Lower leg skin (tissue), 4 donors: ENCODE data around the gene ENO4. TPM values are rescaled to one million over a fixed set of nuclear protein-coding genes. Genes with fewer than 3 reads are reported as not detected.

Experiments
- DNase-seq, 2 donors: peaks; one replicate each; pipeline ENCODE4 v3.0.0-alpha.2; 2019; ENCODE audit warnings: low spot score in 2 of 2
- H3K4me3 ChIP-seq: fragments of 200-600 bp; sonication (generic); 2 replicates; pipeline ENCODE4 v1.5.1; 2017; ENCODE audit warnings: mild to moderate bottlenecking, low read depth; ENCODE audit not compliant: poor library complexity, severe bottlenecking
- POLR2A ChIP-seq, 2 donors: fragments of 450-650 bp; IDR thresholded peaks; one replicate each; pipeline ENCODE4 v1.6.1; 2016 to 2017; ENCODE audit warnings: antibody characterized with exemption in 2 of 2, mild to moderate bottlenecking in 1 of 2, moderate library complexity in 1 of 2
- WGBS, 2 donors: methylation state at CpG; one replicate each; pipeline ENCODE4 v1.1.5; 2018; 5-methylcytosine and 5-hydroxymethylcytosine counted together
- intact Hi-C: fragments of 100-400 bp; cut with DNase I; formaldehyde crosslinking; loops from one replicate; pipeline ENCODE4 v1.15.0; 2023; ENCODE audit warnings: low total_unique reads
- total RNA-seq, 4 donors: library from RNA; depleted of rRNA; stranded (reverse); fragments of >200 nt; gene quantifications; one replicate each; pipeline ENCODE4 v1.1.0, GENCODE V29; 2016
- TF ChIP-seq, protein P1 (sequence below), 3 donors: fragments of 450-650 bp; IDR thresholded peaks; one replicate each; pipeline ENCODE4 v1.5.1; 2016; ENCODE audit warnings: antibody characterized with exemption in 3 of 3, mild to moderate bottlenecking in 3 of 3, moderate library complexity in 2 of 3

Gene ENO4
- total RNA-seq, 4 donors from 2014 or later: 0.06 to 4.4 TPM; not detected in 2

DNA sequence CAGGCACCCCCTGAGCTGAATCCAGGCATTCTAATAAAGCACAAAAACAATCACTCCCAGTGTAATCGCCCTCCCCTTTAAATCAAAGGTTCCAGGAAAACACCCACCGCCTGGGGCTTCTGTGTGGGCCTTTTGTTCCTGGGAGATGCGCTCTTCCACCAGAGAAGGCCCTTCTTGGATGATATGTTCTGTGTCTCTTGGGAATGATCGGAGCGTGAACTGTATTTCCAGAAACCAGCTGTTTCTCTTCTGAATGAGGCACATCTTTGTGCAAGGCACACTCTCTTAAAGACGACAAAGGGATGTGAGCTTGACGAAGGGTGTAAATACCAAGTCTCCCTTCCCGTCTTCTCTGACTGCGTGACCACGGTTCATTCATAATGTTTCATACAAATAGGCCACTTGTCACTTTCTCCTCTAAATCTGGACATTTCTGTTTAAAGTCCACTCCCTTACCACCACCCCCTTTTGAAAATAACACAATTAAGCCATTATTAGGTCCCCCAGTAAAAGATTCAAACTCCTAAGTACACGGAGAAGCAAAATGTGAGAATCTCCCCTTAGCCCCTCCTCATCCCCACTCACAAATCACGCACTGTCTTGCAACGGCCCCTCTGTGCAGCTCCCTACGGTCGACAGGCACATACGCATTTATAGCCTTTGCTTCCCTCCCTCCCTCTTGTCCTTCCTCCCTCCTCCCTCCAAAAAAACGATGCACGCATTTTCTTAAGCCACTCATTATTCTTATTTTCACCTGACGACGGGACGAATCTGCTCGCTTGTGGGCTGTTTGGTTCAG is 45.6 kb upstream of the ENO4 start:
- no peak for DNase-seq
- intact Hi-C loops: no loop called here
- H3K4me3 ChIP-seq: no peak overlapping the region
- TF ChIP-seq, protein P1, sequence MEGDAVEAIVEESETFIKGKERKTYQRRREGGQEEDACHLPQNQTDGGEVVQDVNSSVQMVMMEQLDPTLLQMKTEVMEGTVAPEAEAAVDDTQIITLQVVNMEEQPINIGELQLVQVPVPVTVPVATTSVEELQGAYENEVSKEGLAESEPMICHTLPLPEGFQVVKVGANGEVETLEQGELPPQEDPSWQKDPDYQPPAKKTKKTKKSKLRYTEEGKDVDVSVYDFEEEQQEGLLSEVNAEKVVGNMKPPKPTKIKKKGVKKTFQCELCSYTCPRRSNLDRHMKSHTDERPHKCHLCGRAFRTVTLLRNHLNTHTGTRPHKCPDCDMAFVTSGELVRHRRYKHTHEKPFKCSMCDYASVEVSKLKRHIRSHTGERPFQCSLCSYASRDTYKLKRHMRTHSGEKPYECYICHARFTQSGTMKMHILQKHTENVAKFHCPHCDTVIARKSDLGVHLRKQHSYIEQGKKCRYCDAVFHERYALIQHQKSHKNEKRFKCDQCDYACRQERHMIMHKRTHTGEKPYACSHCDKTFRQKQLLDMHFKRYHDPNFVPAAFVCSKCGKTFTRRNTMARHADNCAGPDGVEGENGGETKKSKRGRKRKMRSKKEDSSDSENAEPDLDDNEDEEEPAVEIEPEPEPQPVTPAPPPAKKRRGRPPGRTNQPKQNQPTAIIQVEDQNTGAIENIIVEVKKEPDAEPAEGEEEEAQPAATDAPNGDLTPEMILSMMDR (IDR thresholded peaks at IDR 0.05): no peak
- TF ChIP-seq POLR2A (IDR thresholded peaks at IDR 0.05): no peak
- WGBS, 2 donors: 68 to 69% methylated on average over 22 of the region's 22 CpGs

DNA sequence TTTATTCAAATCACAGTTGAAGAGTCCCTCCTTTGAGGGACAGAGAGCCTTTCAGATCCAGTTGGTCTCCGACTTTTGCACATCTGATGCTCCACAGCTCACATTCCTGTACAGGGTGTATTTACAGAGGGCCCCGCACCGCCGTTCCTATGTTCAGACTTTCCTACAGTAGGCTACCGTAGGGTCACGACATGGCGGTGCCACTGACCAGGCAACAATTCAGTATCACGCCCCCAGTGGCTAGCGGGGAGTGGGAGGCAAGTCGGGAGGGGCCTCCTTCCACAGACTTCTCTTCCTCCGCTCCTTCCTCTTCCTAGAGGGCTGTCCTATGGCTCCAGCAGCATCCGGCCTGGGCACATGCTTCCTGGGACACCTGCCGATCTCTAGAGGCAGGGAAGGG is 40.6 kb upstream of the ENO4 start:
- TF ChIP-seq, protein P1 (IDR thresholded peaks at IDR 0.05): no peak
- TF ChIP-seq POLR2A (IDR thresholded peaks at IDR 0.05): no peak
- peak in 1 of 2 donors; percentile 66 for DNase-seq
- WGBS, 2 donors: 75 to 90% methylated on average over 13 of the region's 13 CpGs
- intact Hi-C loops: no loop called here
- H3K4me3 ChIP-seq: no peak overlapping the region

DNA sequence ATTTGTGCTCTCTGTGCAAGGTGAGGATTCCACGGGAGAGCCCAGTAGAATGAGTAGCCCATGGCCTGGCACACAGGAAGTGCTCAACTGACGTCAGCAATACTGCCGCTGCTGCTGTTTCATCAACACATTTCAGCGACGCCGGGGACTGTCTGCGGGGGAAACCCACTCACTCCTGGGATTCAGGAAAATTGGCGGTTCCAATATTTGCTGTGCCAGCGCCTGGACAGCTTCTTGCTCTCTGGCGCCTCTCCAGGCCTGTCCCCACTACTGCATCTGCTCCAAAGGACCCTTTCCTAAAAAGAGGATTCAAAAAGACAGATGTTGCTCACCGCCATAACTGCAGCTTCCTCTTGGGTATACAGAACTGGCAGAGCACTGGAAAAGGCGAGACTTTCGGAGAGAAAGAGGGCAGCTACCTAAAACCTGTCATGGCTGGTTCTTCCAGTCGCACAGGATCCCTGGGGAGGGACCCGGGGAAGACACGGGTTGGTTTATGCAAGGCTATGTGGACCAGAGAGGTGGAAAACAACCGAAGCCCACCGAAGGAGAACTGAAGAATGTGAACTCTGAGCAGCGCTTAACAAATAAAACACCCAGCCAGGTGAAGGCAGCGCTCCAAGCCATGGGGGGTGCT is 39.7 kb upstream of the ENO4 start:
- peak in 1 of 2 donors; percentile 77 for DNase-seq
- intact Hi-C loops: no loop called here
- WGBS, 2 donors: 56 to 59% methylated on average over 20 of the region's 20 CpGs
- TF ChIP-seq, protein P1 (IDR thresholded peaks at IDR 0.05): no peak
- TF ChIP-seq POLR2A (IDR thresholded peaks at IDR 0.05): no peak
- H3K4me3 ChIP-seq: no peak overlapping the region

DNA sequence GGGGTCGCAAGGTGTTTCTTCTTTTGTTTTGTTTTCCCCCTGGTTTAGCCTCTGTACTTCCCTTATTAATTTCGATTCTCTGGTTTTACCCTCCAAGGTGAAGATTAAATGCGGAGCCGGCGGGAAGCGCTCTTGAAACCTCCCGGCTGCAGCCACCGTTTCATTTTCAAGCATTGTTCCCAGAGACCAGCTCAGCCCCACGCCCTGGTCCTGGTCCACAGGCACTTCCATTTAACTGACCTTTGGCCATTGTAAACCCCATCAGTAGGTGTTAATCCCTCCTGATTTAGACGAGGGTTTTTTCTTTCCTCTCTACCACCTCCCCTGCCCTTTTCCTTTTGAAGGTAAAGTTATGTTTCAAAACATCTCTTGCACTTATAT is 39.2 kb upstream of the ENO4 start:
- DNase-seq: peak in 1 of 2 donors; percentile 39
- TF ChIP-seq, protein P1 (IDR thresholded peaks at IDR 0.05): no peak
- TF ChIP-seq POLR2A (IDR thresholded peaks at IDR 0.05): no peak
- 66 to 67% methylated on average over 10 of the region's 10 CpGs for WGBS, 2 donors
- intact Hi-C loops: no loop called here
- no peak overlapping the region for H3K4me3 ChIP-seq

DNA sequence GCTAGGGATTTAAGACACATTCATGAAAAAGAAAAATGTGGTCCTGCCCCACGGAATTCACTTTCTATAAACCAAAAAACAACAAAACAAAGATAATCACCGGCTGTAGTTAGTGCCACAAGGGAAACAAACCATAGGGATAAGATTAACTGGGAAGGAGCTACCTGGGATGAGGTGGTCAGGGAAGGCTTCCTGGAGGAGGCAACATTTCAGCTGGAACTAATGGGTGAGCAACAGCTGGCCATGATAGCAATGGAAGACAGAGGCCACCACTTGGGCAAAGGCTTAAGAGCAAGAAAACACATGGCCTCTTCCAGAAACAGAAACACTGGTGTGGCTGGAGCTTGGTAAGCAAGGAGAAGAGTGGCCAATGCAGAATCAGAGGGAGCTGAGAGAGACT is 38.4 kb upstream of the ENO4 start:
- intact Hi-C loops: no loop called here
- DNase-seq: peak in 1 of 2 donors; percentile 17
- TF ChIP-seq, protein P1 (IDR thresholded peaks at IDR 0.05): no peak
- TF ChIP-seq POLR2A (IDR thresholded peaks at IDR 0.05): no peak
- no peak overlapping the region for H3K4me3 ChIP-seq
- 75 to 87% methylated on average over 2 of the region's 2 CpGs for WGBS, 2 donors
